ENCODE measurements around the gene PLEK2. TPM values are rescaled to one million over a fixed set of nuclear protein-coding genes. Genes with fewer than 3 reads are reported as not detected.

The PLEK2 gene
- total RNA-seq, 6 experiments from 2014 or later = 8.3 to 16.2 (median 12.1) TPM

DNA sequence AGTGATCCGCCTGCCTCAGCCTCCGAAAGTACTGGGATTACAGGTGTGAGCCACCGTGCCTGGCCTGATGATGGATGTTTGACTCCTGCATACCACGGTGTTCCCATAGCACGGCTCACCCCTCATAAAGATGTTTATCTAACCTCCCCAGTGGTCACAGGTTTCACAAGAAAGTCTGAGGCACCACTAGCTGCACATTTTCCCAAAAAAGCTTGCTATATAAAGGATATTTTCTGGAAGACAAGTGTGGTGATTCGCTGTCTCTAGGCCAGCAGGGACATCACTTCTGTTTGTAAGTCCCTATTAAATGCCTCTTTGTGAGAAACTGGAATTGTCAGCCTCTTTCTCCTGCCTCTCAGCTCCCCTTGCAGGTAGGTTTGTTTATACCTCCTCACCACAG lies 18.3 kb downstream of the PLEK2 start:
- Histone ChIP-seq H3K4me3 (no peak overlapping the region), H3K9me3 (no peaks in the 10 kb centered on the region), H3K27ac (peak overlapping the region in 1 of 3 donors; percentile 81), H3K36me3 (no peaks in the 10 kb centered on the region), H3K4me1 (peaks cover 0 to 21% (median 4%) of the 10 kb centered on the region in 4 donors), H3K27me3 (no peaks in the 10 kb centered on the region)
- ATAC-seq = no peak
- intact Hi-C loops (cut with DNase I) = no loop called here
- no peak for DNase-seq
- TF ChIP-seq, protein P1, sequence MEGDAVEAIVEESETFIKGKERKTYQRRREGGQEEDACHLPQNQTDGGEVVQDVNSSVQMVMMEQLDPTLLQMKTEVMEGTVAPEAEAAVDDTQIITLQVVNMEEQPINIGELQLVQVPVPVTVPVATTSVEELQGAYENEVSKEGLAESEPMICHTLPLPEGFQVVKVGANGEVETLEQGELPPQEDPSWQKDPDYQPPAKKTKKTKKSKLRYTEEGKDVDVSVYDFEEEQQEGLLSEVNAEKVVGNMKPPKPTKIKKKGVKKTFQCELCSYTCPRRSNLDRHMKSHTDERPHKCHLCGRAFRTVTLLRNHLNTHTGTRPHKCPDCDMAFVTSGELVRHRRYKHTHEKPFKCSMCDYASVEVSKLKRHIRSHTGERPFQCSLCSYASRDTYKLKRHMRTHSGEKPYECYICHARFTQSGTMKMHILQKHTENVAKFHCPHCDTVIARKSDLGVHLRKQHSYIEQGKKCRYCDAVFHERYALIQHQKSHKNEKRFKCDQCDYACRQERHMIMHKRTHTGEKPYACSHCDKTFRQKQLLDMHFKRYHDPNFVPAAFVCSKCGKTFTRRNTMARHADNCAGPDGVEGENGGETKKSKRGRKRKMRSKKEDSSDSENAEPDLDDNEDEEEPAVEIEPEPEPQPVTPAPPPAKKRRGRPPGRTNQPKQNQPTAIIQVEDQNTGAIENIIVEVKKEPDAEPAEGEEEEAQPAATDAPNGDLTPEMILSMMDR (IDR thresholded peaks at IDR 0.05) = no peak
- TF ChIP-seq POLR2A (IDR thresholded peaks at IDR 0.05) = no peak
- WGBS (ENCODE audit: insufficient coverage, low coverage, low lambda C conversion rate, missing lambda C conversion rate) = 77% methylated on average over 3 of the region's 6 CpGs

DNA sequence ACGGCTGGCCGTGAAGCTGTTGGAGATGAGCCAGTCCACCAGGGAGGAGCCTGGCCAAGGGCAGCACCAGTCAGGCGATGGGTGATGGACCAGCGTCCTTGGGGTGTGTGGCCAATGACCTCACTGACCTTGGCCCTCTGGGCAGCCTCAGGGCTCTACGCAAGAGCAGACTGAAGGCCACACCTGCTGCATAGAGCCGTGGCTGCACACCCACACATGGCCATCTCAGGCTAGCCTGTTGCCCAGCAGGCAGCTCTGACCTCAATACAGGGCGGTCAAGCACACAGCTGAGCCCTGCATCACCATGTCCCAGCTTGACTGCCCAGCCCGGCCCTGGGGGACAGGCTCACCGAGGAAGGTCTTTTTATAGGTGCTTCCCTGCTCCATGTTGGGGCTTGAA lies 19.2 kb downstream of the PLEK2 start:
- peaks cover 0 to 21% (median 6%) of the 10 kb centered on the region in 4 donors for H3K4me1 ChIP-seq
- no peaks in the 10 kb centered on the region for H3K9me3 ChIP-seq
- TF ChIP-seq, protein P1 (IDR thresholded peaks at IDR 0.05) = no peak
- no peak for TF ChIP-seq POLR2A (IDR thresholded peaks at IDR 0.05)
- WGBS (ENCODE audit: insufficient coverage, low coverage, low lambda C conversion rate, missing lambda C conversion rate) = 34% methylated on average over 2 of the region's 9 CpGs
- peak overlapping the region in 1 of 3 donors; percentile 81 for H3K27ac ChIP-seq
- H3K36me3 ChIP-seq = no peaks in the 10 kb centered on the region
- intact Hi-C loops (cut with DNase I) = no loop called here
- H3K4me3 ChIP-seq = no peak overlapping the region
- DNase-seq = peak; percentile 70 to 94 (median 83)
- peak; percentile 84 to 96 (median 93) for ATAC-seq
- no peaks in the 10 kb centered on the region for H3K27me3 ChIP-seq

DNA sequence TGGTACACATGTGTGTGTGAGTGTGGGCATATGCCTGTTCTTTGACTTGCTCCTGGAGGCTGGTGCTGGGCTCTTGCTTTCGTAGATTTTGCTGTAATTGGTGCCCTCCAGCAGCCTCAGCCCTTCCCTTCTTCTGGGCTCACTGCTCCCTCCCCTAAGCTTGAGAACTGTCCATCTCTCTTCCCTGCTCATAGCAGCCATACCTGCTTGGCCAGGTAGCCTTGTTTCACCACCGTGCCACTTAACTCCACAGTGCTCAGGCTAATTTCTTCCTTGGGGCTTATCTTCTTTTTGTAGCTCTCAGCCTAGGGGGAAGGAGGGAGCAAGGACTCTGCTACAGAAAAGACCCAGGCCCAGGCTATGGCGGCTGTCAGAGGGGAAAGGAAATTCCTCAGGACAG lies 19.8 kb downstream of the PLEK2 start:
- Histone ChIP-seq H3K36me3 (no peaks in the 10 kb centered on the region), H3K27me3 (no peaks in the 10 kb centered on the region), H3K4me3 (no peak overlapping the region), H3K27ac (peak overlapping the region in 1 of 3 donors; percentile 61), H3K9me3 (no peaks in the 10 kb centered on the region), H3K4me1 (peaks cover 0 to 21% (median 6%) of the 10 kb centered on the region in 4 donors)
- intact Hi-C loops (cut with DNase I) = no loop called here
- DNase-seq (no peak), ATAC-seq (no peak)
- TF ChIP-seq, protein P1 (IDR thresholded peaks at IDR 0.05) = no peak
- TF ChIP-seq POLR2A (IDR thresholded peaks at IDR 0.05) = no peak
- 77% methylated on average over 2 of the region's 3 CpGs for WGBS (ENCODE audit: insufficient coverage, low coverage, low lambda C conversion rate, missing lambda C conversion rate)

DNA sequence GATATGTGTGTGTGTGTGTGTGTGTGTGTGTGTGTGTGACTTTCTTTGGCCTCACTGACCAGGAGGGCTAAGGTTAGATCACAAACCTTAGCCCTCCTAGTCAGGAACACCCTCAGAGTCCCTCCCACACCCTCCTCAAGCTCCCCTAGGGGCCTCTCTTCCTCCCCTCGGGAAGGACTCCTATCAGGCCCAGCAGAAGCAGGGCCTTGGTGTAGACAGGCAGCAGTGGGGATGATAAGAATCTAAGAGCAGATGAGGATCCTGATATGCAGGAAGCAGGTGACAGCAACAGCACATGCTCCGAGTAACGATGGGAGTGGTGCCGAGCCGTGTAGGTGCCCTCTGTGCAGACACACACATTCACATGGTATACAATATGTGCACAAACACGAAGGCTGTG lies 20.7 kb downstream of the PLEK2 start:
- intact Hi-C loops (cut with DNase I) = no loop called here
- DNase-seq = no peak
- Histone ChIP-seq H3K27ac (no peak overlapping the region), H3K4me1 (peaks cover 0 to 21% (median 6%) of the 10 kb centered on the region in 4 donors), H3K4me3 (no peak overlapping the region), H3K36me3 (peaks cover 0 to 2% (median 0%) of the 10 kb centered on the region in 4 donors), H3K9me3 (no peaks in the 10 kb centered on the region), H3K27me3 (no peaks in the 10 kb centered on the region)
- WGBS (ENCODE audit: insufficient coverage, low coverage, low lambda C conversion rate, missing lambda C conversion rate) = 62% methylated on average over 5 of the region's 6 CpGs
- no peak for ATAC-seq
- TF ChIP-seq POLR2A (IDR thresholded peaks at IDR 0.05) = no peak
- TF ChIP-seq, protein P1 (IDR thresholded peaks at IDR 0.05) = no peak

Measured in right lobe of liver (tissue), 6 donors.